Neural progenitor cell (in vitro differentiated cells): ENCODE data around the gene CHST8. TPM values are rescaled to one million over a fixed set of nuclear protein-coding genes. Genes with fewer than 3 reads are reported as not detected.

Experiments used
- DNase-seq: peaks from one replicate; pipeline ENCODE4 v3.0.0-alpha.2; 2016; ENCODE audit warnings: low spot score
- H2AFZ ChIP-seq: fragments of 200-600 bp; sonication (generic); replicated peaks from 2 replicates; pipeline ENCODE4 v1.6.1; 2016; ENCODE audit warnings: antibody characterized with exemption
- H3F3A ChIP-seq: fragments of 200-600 bp; sonication (generic); 2 replicates; pipeline ENCODE4 v1.6.1; 2016; ENCODE audit warnings: antibody characterized with exemption, low read depth
- H3K27ac ChIP-seq: fragments of 200-600 bp; sonication (generic); 2 replicates; pipeline ENCODE4 v1.5.1; 2016; ENCODE audit warnings: mild to moderate bottlenecking
- H3K27me3 ChIP-seq: fragments of 200-600 bp; sonication (generic); 2 replicates; pipeline ENCODE4 v1.6.1; 2016; ENCODE audit warnings: mild to moderate bottlenecking, moderate library complexity
- H3K36me3 ChIP-seq: fragments of 200-600 bp; sonication (generic); 2 replicates; pipeline ENCODE4 v1.5.1; 2016
- H3K4me1 ChIP-seq: fragments of 200-600 bp; sonication (generic); 2 replicates; pipeline ENCODE4 v1.6.1; 2016; ENCODE audit warnings: mixed run types
- H3K4me2 ChIP-seq: fragments of 200-600 bp; sonication (generic); 2 replicates; pipeline ENCODE4 v1.6.1; 2016
- H3K4me3 ChIP-seq: fragments of 200-600 bp; sonication (generic); 2 replicates; pipeline ENCODE4 v1.5.1; 2016
- H3K79me2 ChIP-seq: fragments of 200-600 bp; sonication (generic); 2 replicates; pipeline ENCODE4 v1.6.1; 2016; ENCODE audit warnings: low read depth
- H3K9ac ChIP-seq: fragments of 200-600 bp; sonication (generic); 2 replicates; pipeline ENCODE4 v1.6.1; 2016
- H3K9me3 ChIP-seq: fragments of 200-600 bp; sonication (generic); 2 replicates; pipeline ENCODE4 v1.5.1; 2016; ENCODE audit warnings: low read depth
- H4K20me1 ChIP-seq: fragments of 200-600 bp; sonication (generic); 2 replicates; pipeline ENCODE4 v1.6.1; 2016; ENCODE audit warnings: low read depth
- H3K27ac Mint-ChIP-seq: 3 replicates; pipeline ENCODE4 v1.8.0; 2021; ENCODE audit warnings: mixed read lengths
- H3K27me3 Mint-ChIP-seq: 2 replicates; pipeline ENCODE4 v1.8.0; 2022; ENCODE audit warnings: low read depth, mild to moderate bottlenecking, inconsistent platforms, moderate library complexity, mixed read lengths; ENCODE audit not compliant: insufficient read depth
- H3K36me3 Mint-ChIP-seq: 3 replicates; pipeline ENCODE4 v1.8.0; 2021; ENCODE audit warnings: mixed read lengths
- H3K4me1 Mint-ChIP-seq: 3 replicates; pipeline ENCODE4 v1.8.0; 2021; ENCODE audit warnings: mixed read lengths
- H3K4me3 Mint-ChIP-seq: 3 replicates; pipeline ENCODE4 v1.8.0; 2021; ENCODE audit warnings: mild to moderate bottlenecking, moderate library complexity, mixed read lengths
- H3K9me3 Mint-ChIP-seq: 3 replicates; pipeline ENCODE4 v1.8.0; 2020; ENCODE audit warnings: mixed read lengths
- CTCF ChIP-seq: fragments of 200-600 bp; sonication (generic); IDR thresholded peaks from 2 replicates; pipeline ENCODE4 v1.5.1; 2017; ENCODE audit warnings: antibody characterized with exemption, mild to moderate bottlenecking
- EZH2 ChIP-seq: fragments of 200-600 bp; sonication (generic); IDR thresholded peaks from 2 replicates; pipeline ENCODE4 v1.6.1; 2017; ENCODE audit warnings: antibody characterized with exemption, mild to moderate bottlenecking, moderate library complexity
- EZH2phosphoT487 ChIP-seq: fragments of 200-600 bp; sonication (generic); IDR thresholded peaks from 2 replicates; pipeline ENCODE4 v1.6.1; 2017; ENCODE audit warnings: antibody characterized with exemption
- total RNA-seq: library from RNA; depleted of rRNA; stranded (reverse); fragments of >200 nt; gene quantifications from 2 replicates; pipeline ENCODE4 v1.2.3, GENCODE V29; 2015; ENCODE audit warnings: low replicate concordance

CHST8 gene
- total RNA-seq, 1 donor from 2014 or later = 0.92 TPM

- Histone ChIP-seq H4K20me1 (peaks cover 10% of the 10 kb centered on the region), H3K79me2 (no peaks in the 10 kb centered on the region), H3K4me3 (no peak overlapping the region), H3K27ac (no peak overlapping the region), H3K4me1 (no peaks in the 10 kb centered on the region), H3K9ac (no peak overlapping the region), H3K27me3 (no peaks in the 10 kb centered on the region), H3K4me2 (no peak overlapping the region), H3K36me3 (no peaks in the 10 kb centered on the region), H2AFZ (no peak overlapping the region), H3K9me3 (no peaks in the 10 kb centered on the region), H3F3A (no peaks in the 10 kb centered on the region)
- no peak overlapping the region for H3K27ac Mint-ChIP-seq
- no peaks in the 10 kb centered on the region for H3K9me3 Mint-ChIP-seq
- H3K4me3 Mint-ChIP-seq = no peak overlapping the region
- H3K4me1 Mint-ChIP-seq = peaks cover 18% of the 10 kb centered on the region
- no peak for TF ChIP-seq EZH2
- no peak for TF ChIP-seq EZH2phosphoT487
- no peak for TF ChIP-seq CTCF
- no peak for DNase-seq
- peaks cover 6% of the 10 kb centered on the region for H3K27me3 Mint-ChIP-seq
- peaks cover 16% of the 10 kb centered on the region for H3K36me3 Mint-ChIP-seq
These were observed 189.5 kb downstream of the CHST8 start for GRCh38 chr19:33811246-33811645.

- H3K27ac ChIP-seq = no peak overlapping the region
- peaks cover 10% of the 10 kb centered on the region for H4K20me1 ChIP-seq
- no peaks in the 10 kb centered on the region for H3K9me3 ChIP-seq
- H3K36me3 Mint-ChIP-seq = peaks cover 12% of the 10 kb centered on the region
- TF ChIP-seq EZH2 (no peak), CTCF (no peak), EZH2phosphoT487 (no peak)
- H3K4me1 ChIP-seq = no peaks in the 10 kb centered on the region
- H2AFZ ChIP-seq = no peak overlapping the region
- H3K27me3 Mint-ChIP-seq = peaks cover 5% of the 10 kb centered on the region
- H3K36me3 ChIP-seq = no peaks in the 10 kb centered on the region
- no peak overlapping the region for H3K4me3 Mint-ChIP-seq
- no peaks in the 10 kb centered on the region for H3K9me3 Mint-ChIP-seq
- H3K79me2 ChIP-seq = no peaks in the 10 kb centered on the region
- no peak overlapping the region for H3K4me2 ChIP-seq
- no peaks in the 10 kb centered on the region for H3K27me3 ChIP-seq
- no peak overlapping the region for H3K27ac Mint-ChIP-seq
- no peak overlapping the region for H3K9ac ChIP-seq
- H3K4me1 Mint-ChIP-seq = peaks cover 18% of the 10 kb centered on the region
- H3F3A ChIP-seq = no peaks in the 10 kb centered on the region
- DNase-seq = no peak
- no peak overlapping the region for H3K4me3 ChIP-seq
These were observed 190.1 kb downstream of the CHST8 start for GRCh38 chr19:33811736-33812387.

- H3K4me2 ChIP-seq = no peak overlapping the region
- H4K20me1 ChIP-seq = peaks cover 10% of the 10 kb centered on the region
- H3K27me3 ChIP-seq = no peaks in the 10 kb centered on the region
- H3F3A ChIP-seq = no peaks in the 10 kb centered on the region
- H3K9me3 ChIP-seq = no peaks in the 10 kb centered on the region
- no peak overlapping the region for H2AFZ ChIP-seq
- H3K27ac ChIP-seq = no peak overlapping the region
- DNase-seq = no peak
- Mint-ChIP-seq H3K27ac (no peak overlapping the region), H3K27me3 (peaks cover 5% of the 10 kb centered on the region), H3K36me3 (peaks cover 9% of the 10 kb centered on the region), H3K4me1 (peaks cover 21% of the 10 kb centered on the region), H3K4me3 (no peak overlapping the region), H3K9me3 (no peaks in the 10 kb centered on the region)
- H3K9ac ChIP-seq = no peak overlapping the region
- H3K36me3 ChIP-seq = no peaks in the 10 kb centered on the region
- H3K4me3 ChIP-seq = no peak overlapping the region
- TF ChIP-seq EZH2 = no peak
- TF ChIP-seq EZH2phosphoT487 = no peak
- no peak for TF ChIP-seq CTCF
- no peaks in the 10 kb centered on the region for H3K4me1 ChIP-seq
- no peaks in the 10 kb centered on the region for H3K79me2 ChIP-seq
These were observed 190.9 kb downstream of the CHST8 start for GRCh38 chr19:33812388-33813330.
